Activated naive CD4-positive, alpha-beta T cell treated with anti-CD3 and anti-CD28 coated beads, Interleukin-2, amount 50 U/mL, for 24 hours (primary cell): ENCODE results near the gene BPNT1.
"Not testable (repeated sequence)": the region's sequence is repeated elsewhere in the genome, so short reads cannot be mapped to it uniquely, and the experiment has no call there.

Experiments
- H3K27ac Mint-ChIP-seq: one replicate; pipeline ENCODE4 v1.8.0; 2021; ENCODE audit warnings: mild to moderate bottlenecking, mixed read lengths
- H3K27me3 Mint-ChIP-seq: one replicate; pipeline ENCODE4 v1.8.0; 2021; ENCODE audit warnings: mixed read lengths
- H3K36me3 Mint-ChIP-seq: one replicate; pipeline ENCODE4 v1.8.0; 2021; ENCODE audit warnings: mixed read lengths
- H3K4me1 Mint-ChIP-seq: one replicate; pipeline ENCODE4 v1.8.0; 2021; ENCODE audit warnings: mixed read lengths
- H3K4me3 Mint-ChIP-seq: one replicate; pipeline ENCODE4 v1.8.0; 2021; ENCODE audit warnings: mild to moderate bottlenecking, mixed read lengths
- H3K9me3 Mint-ChIP-seq: one replicate; pipeline ENCODE4 v1.8.0; 2021; ENCODE audit warnings: mixed read lengths

BPNT1 gene

DNA sequence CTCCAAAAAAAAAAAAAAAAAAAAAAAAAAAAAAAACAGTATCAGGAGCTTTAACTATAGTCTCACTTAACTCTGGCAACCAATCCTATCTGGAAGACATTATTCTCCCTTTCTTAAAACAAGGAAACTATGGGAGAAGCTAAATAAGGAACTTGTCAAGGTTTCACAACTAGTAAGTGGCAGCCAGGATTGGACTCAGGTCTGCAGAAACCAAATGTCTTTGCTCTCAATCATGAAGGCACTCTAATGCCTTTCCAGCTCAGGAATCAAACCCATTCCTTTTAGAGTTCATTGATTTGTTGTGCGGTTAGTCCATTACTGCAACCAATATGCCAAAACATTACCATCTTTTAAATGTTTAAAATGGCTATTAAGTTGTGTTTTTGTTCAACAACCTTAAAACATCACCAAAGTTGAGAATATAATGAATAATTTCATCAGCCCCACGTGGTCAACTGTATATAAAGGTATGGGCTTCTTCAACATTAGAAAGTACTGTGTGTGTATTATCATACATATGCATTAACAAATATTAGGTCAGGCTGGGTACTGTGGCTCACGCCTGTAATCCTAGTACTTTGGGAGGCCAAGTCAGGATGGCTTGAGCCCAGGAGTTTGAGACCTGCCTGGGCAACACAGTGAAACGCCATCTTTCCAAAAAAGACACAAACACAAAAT lies 44.8 kb downstream of the BPNT1 start:
- Mint-ChIP-seq H3K9me3 (no peaks in the 10 kb centered on the region), H3K27me3 (no peaks in the 10 kb centered on the region), H3K27ac (peak overlapping the region; percentile 99), H3K4me3 (peak overlapping the region; percentile 97), H3K4me1 (peaks cover 32% of the 10 kb centered on the region), H3K36me3 (peaks cover 7% of the 10 kb centered on the region)

DNA sequence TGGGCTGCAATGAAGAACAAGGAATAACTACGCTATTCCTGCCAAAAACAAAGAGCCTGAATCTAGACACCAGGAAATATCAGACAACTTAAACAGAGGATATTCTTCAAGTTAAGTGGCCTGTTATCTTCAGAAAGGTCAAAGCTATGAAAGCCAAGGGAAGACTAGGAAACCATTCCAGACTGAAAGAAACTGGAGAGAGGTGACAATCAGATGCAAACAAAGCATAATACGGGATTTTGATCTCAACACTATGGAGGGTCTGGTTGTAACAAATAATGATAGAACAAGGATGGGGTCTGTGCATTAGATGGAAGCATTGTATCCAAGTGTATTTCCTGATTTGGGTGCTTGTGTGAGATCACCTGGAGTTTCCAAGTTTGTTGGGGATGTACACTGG lies 45.9 kb downstream of the BPNT1 start:
- Mint-ChIP-seq H3K36me3 (peaks cover 10% of the 10 kb centered on the region), H3K27me3 (no peaks in the 10 kb centered on the region), H3K9me3 (no peaks in the 10 kb centered on the region), H3K27ac (peak overlapping the region; percentile 79), H3K4me3 (peak overlapping the region; percentile 83), H3K4me1 (peaks cover 38% of the 10 kb centered on the region)

DNA sequence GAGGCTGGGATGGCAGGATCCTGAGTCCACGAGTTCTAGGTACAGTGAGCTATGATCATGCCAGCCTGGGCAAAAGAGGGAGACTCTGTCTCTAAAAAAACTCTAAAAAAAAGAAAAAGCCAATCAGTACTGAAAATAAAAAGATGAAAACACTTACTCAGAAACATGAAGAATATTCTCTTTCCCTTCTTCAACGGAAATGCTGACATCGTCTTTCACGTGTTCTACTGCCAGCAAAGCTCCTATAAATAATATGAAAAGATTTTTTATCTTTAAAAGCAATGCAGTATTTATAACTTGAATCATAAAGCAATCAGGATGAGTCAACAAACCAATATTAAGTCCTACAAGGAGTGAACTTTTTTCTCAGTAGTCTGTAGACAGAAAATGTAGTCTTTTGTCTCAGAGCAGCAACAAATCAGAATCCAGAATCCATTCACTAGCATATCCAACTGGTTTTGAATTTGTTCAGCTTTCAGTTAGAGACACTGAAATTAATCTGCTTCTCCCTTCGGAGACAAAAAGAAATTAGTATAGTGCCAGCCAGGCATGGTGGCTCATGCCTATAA lies 49.5 kb downstream of the BPNT1 start:
- no peak overlapping the region for H3K4me3 Mint-ChIP-seq
- no peaks in the 10 kb centered on the region for H3K27me3 Mint-ChIP-seq
- H3K36me3 Mint-ChIP-seq: peaks cover 13% of the 10 kb centered on the region
- no peak overlapping the region for H3K27ac Mint-ChIP-seq
- peaks cover 50% of the 10 kb centered on the region for H3K4me1 Mint-ChIP-seq
- H3K9me3 Mint-ChIP-seq: no peaks in the 10 kb centered on the region

DNA sequence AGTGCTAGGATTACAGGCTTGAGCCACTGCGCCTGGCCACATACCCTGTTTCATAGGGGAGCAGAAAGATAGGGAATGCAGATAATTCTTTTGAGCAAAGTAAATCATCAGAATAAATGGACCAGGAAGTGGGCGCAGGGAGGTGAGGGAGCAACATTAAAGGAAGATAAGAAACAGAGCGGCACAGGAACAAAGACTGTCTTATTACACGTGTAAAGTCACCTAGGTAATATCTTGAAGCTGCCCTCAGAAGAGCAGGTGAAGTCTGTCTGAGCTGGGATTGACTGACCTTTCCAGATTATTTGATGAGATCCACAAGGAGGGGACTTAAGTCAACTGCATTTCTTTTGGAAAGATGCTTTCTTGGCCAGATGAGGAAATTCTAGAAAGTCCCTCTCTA lies 50.9 kb downstream of the BPNT1 start:
- Mint-ChIP-seq H3K4me3 (no peak overlapping the region), H3K4me1 (peaks cover 47% of the 10 kb centered on the region), H3K9me3 (no peaks in the 10 kb centered on the region), H3K27ac (no peak overlapping the region), H3K27me3 (no peaks in the 10 kb centered on the region), H3K36me3 (peaks cover 15% of the 10 kb centered on the region)

DNA sequence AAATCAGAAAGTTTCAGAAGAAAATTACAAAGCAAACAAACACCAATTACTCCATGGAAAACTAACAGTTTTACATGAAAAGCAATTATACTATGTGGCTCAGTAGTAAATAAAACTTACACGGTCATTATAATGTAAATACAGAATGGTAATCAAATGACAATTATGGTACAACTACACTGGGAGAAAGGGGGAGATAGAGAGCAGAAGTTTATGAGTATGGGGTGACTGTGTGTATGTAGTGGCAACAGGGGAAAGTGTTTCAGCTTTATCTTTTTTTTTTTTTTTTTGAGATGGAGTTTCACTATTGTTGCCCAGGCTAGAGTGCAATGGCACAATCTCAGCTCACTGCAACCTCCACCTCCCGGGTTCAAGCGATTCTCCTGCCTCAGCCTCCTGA lies 51.8 kb downstream of the BPNT1 start:
- peak overlapping the region; percentile 33 for H3K27ac Mint-ChIP-seq
- not testable (repeated sequence) for H3K9me3 Mint-ChIP-seq, H3K27me3 Mint-ChIP-seq
- H3K4me1 Mint-ChIP-seq: peaks cover 38% of the 10 kb centered on the region
- H3K36me3 Mint-ChIP-seq: peaks cover 12% of the 10 kb centered on the region
- peak overlapping the region; percentile 49 for H3K4me3 Mint-ChIP-seq

DNA sequence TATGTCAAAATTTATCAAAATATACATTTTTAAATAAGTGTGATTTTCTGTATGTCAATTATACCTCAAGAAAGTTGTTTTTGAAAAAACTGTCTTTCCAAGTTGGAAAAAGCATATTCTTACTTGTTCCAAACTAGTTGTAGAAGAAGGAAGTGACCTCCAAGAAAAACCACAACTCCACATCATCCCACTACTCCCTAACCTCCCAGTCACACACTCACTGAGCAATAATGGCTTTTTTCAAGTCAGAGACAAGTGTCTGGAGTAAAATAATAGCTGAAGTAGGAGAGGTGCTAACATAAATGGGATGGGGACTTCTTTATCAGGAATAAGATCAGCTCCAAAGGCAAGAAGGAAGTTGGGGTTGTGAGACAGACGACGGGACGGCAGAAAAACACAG lies 56.7 kb downstream of the BPNT1 start:
- no peak overlapping the region for H3K4me3 Mint-ChIP-seq
- no peaks in the 10 kb centered on the region for H3K27me3 Mint-ChIP-seq
- H3K9me3 Mint-ChIP-seq: no peaks in the 10 kb centered on the region
- peaks cover 21% of the 10 kb centered on the region for H3K36me3 Mint-ChIP-seq
- H3K27ac Mint-ChIP-seq: no peak overlapping the region
- peaks cover 28% of the 10 kb centered on the region for H3K4me1 Mint-ChIP-seq

DNA sequence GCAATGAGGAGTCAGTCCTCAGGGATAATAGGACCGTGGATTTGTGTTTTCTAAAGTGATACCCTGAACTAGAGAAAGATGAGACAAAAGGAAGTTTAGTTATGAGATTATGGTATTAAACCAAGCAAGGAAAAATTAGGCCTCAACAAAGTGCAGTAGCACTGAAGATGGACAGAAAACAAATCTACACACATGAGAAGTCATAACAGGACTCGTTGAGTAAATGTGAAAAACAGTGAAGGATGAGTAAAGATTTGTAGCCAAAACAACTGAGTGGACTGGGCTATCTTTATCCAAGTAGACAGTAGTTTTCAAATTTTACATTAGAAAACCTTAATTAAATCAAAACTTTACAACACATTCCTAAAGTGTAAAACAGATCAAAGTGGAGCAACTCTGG lies 58.3 kb downstream of the BPNT1 start:
- Mint-ChIP-seq H3K27ac (no peak overlapping the region), H3K36me3 (peaks cover 15% of the 10 kb centered on the region)

DNA sequence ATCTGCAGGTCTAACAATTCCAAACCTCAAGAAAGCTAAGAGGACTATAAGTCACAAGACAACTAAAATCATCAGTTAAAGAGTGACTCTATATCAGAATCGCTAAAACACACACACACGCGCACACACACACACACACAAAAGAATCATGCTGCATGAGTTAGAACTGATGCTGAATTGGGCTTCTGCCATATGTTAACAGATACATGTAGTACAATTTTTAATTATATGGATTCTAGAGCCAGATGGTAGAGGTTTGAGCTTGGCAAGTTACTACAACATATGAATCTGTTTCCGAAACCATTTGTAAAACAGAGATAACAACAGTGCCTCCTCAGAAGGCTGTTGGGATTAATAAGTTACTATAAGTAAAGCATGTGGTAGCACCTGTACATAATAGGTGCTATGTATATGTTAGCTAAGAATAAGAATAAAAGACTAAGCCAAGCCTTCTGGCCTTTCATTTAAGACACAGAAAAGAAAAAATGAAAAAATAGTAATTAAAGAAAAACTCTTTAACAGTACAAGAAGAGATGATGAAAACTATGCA lies 61.2 kb downstream of the BPNT1 start:
- Mint-ChIP-seq H3K4me1 (peaks cover 7% of the 10 kb centered on the region), H3K9me3 (no peaks in the 10 kb centered on the region), H3K27me3 (no peaks in the 10 kb centered on the region), H3K27ac (no peak overlapping the region), H3K36me3 (peaks cover 15% of the 10 kb centered on the region), H3K4me3 (no peak overlapping the region)

More for the DNA sequence above, 58.3 kb downstream of the BPNT1 start:
- Mint-ChIP-seq H3K9me3 (no peaks in the 10 kb centered on the region), H3K4me1 (peaks cover 15% of the 10 kb centered on the region), H3K27me3 (no peaks in the 10 kb centered on the region), H3K4me3 (no peak overlapping the region)

DNA sequence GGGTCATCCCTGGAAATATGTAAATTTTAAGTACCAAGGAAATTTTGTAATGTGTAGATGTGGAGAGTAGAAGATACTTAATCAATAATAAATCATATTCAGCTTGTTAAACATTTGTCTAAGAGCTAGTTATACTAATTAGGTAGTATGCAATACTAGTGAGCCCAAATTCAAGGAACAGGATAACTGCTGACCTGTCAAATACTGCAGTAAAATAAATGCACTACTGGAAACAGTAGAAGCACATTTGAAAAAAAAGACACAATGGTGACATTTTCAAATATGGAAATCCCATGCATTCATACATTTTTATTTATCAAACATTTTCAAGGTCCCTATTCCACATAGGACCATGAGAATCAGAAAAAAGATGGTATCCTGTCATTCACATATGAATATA lies 70.5 kb downstream of the BPNT1 start:
- peaks cover 31% of the 10 kb centered on the region for H3K36me3 Mint-ChIP-seq
- H3K27me3 Mint-ChIP-seq: no peaks in the 10 kb centered on the region
- no peaks in the 10 kb centered on the region for H3K9me3 Mint-ChIP-seq
- H3K4me3 Mint-ChIP-seq: no peak overlapping the region
- peaks cover 13% of the 10 kb centered on the region for H3K4me1 Mint-ChIP-seq
- no peak overlapping the region for H3K27ac Mint-ChIP-seq

DNA sequence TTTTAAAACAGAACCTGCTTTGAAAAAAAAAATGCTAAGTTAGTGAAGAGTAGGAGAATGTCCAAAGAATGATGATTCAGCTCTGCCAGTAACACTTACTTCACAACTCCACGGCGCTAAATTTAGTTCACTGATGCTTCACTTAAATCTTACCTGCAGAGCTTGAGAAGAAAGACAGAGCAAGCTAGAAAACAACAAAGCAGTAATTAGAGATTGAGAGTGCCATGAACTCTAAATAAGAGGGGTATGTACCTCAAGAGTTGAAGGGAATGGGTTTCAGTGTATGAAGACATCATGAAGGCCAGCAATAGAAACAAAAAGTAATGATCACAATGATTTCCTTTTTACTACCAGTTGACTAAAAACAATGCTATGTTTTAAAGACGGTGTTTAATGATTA lies 76.1 kb downstream of the BPNT1 start:
- Mint-ChIP-seq H3K27me3 (no peaks in the 10 kb centered on the region), H3K4me3 (no peak overlapping the region), H3K9me3 (no peaks in the 10 kb centered on the region), H3K36me3 (peaks cover 25% of the 10 kb centered on the region), H3K4me1 (peaks cover 22% of the 10 kb centered on the region), H3K27ac (no peak overlapping the region)

DNA sequence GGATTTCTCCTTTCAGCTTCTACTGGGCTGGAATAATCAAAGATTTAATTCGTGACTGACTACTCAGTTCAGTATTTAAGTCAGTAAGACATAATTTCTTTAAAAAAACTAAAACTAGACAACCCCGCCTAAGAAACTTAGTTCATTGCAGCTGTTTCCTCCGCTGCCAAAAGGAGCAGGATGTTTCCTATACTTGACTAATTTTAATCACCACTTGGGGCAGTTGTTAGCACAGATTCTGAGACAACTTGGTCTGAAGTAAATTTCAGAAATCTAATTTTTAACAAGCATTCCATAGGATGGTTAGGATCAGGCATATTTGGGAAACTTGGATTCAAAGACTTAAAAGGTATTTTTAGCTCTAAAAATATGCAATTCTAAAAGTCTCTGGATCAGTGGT lies 77.3 kb downstream of the BPNT1 start:
- Mint-ChIP-seq H3K4me3 (no peak overlapping the region), H3K36me3 (peaks cover 28% of the 10 kb centered on the region), H3K4me1 (peaks cover 22% of the 10 kb centered on the region), H3K27ac (peak overlapping the region; percentile 72), H3K27me3 (no peaks in the 10 kb centered on the region), H3K9me3 (no peaks in the 10 kb centered on the region)

DNA sequence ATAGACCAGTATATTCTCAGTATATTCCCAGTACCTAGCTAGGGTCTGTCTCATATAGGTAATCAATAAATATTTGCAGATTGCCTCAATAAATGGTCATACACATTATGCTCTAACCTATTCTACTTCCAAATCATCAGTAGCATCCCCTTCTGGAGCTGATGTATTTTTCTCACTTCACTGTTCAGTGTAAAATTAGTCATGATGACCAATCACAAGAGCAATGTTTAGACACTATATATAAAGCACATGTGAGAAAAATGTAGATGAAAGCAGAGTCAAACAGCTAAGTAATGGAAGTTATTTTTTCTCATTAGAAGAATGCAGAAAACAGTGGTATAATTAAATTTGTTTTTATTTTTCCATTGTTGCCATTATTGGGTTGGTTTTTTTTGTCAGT lies 78.0 kb downstream of the BPNT1 start:
- Mint-ChIP-seq H3K27me3 (no peaks in the 10 kb centered on the region), H3K9me3 (no peaks in the 10 kb centered on the region), H3K27ac (no peak overlapping the region), H3K4me3 (no peak overlapping the region), H3K4me1 (peaks cover 22% of the 10 kb centered on the region), H3K36me3 (peaks cover 31% of the 10 kb centered on the region)
